ENCODE results near the gene NOXRED1.

NOXRED1 gene

DNA sequence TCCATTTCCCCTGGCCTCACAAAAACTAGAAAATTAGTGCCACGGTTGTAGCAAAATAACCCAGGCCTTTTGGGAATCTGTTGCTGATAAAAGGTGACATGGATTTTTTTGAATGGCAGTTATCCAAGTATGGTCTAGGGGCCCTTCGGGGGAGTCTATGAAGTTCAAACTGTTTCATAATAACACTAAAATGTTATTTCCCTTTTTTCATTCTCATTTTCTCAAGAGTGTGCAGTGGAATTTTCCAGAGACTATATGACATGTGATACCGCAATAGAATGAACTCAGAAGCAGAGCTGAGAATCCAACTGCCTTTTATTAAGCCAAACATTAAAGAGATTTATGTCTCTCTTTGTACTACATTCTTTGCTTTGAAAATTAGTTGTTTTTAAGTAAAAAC lies 75.6 kb downstream of the NOXRED1 start:
- DNase-seq (ENCODE audit: low read depth in 3 of 3, low spot score in 1 of 3), result no peak

DNA sequence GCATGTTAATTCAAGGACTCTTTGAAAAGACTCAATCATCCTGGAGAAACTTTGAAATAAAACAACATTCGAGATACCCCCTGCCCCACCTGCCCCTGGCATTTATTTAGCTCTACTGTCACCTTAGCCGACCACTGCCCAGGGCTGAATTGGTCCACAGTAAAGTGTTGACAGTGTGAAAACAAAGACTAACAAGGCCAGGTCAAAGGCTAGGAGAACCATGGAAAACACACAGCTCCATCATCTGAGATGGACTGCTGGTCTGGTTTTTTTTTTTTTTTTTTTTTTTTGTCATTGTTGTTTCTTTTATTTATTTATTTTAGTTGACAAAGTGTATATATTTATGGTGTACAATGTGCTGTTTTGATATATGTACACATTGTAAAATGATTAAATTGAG lies 76.8 kb downstream of the NOXRED1 start:
- DNase-seq (ENCODE audit: low read depth in 3 of 3, low spot score in 1 of 3), result no peak

DNA sequence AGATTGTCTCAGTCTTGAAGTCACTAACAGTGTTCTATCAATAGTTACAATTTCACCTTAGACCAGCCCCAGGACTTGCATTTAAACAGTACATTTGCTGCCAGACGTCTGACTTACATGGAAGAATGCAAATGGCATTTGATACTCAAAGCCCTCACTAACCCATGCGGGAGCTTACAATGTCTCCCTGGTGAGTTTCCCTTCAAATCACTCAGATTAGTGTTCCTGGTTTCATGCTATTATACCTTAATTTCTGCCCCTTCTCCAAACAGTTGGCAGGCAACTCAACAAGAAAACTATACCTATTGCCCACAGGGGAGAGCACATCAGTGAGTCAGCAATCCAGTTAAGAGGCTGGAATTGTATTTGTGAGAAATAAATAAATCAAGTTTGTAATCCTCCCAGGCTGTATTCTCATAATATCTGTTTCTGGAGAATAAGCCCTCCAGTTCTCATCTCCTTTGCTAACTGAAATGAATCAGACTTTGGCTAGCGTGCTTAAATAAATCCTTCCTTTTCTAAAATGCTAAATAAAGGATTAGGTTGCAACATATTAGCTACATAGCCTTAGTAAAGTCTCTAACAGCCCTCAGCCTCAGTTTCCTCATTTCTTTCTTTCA lies 78.8 kb downstream of the NOXRED1 start:
- DNase-seq (ENCODE audit: low read depth in 3 of 3, low spot score in 1 of 3), result no peak
